IPS-11a (cell line): ENCODE results near the gene CNNM4.

Source experiments
- H3K4me3 ChIP-seq: one replicate; pipeline ENCODE4 v1.5.1; 2013; ENCODE audit warnings: low read depth, low read length, control low read depth

Gene CNNM4

GRCh38 chr2:96828874-96829273 is 68.2 kb downstream of the CNNM4 start:
- H3K4me3 ChIP-seq: no peak overlapping the region

GRCh38 chr2:96830044-96830562 is 69.4 kb downstream of the CNNM4 start:
- H3K4me3 ChIP-seq: no peak overlapping the region

- H3K4me3 ChIP-seq: no peak overlapping the region
These were observed 71.0 kb downstream of the CNNM4 start for GRCh38 chr2:96831679-96832078.

GRCh38 chr2:96832408-96832753 is 71.7 kb downstream of the CNNM4 start:
- H3K4me3 ChIP-seq: no peak overlapping the region

DNA sequence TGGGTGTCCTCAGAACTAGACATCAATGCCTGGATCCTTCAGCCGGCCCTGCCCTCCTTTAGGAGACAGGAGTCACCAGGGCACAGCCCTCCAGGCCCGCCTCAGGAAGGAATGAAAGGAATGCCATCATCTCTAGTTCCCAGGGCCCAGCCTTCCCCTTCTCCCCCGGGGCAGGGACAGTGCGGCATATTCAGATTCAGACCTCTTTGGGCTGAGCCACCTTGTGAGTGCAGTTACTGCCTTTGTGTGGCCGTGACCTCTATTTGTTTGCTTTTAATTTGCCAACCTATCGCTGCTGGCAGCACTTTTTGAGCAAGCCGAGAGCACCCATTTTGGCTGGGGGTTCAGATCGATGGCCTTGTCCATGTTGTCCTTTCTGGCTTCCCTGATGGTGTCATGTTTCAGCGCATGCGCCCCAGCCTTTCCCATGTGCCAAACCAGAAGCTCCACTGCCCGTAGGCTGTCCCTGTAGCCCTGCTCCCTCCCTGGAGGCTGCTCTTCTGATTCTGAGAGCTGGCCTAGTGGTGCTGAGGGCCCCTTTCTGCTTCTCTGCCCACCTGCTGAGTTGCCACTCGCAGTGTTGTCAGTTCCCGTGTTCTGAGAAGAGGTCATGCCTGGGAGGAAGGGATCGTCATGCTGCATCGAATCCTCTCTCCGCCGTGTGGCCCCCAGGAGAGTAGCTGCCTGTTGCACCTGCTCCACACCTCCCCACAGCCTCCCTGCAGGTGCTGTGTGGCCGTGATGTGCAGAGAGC is 72.2 kb downstream of the CNNM4 start:
- H3K4me3 ChIP-seq: peak overlapping the region; percentile 6

DNA sequence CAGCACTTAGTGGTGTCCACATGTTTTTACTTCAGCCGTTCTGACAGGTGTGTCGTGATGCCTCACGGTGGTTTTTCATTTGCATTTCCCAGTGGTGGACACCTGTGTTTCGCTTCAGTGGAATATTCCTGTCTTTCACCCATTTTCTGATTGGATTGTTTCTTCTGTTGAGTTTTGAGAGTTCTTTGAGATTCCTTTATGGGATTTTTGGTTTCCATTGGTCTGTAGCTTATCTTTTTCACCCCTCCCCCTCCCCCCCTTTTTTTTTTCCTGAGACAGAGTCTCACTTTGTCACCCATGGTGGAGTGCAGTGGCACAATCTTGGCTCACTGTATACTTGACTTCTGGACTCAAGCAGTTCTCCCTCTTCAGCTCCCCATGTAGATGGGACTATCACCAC is 75.1 kb downstream of the CNNM4 start:
- no peak overlapping the region for H3K4me3 ChIP-seq

- no peak overlapping the region for H3K4me3 ChIP-seq
These were observed 76.9 kb downstream of the CNNM4 start for GRCh38 chr2:96837575-96837974.

DNA sequence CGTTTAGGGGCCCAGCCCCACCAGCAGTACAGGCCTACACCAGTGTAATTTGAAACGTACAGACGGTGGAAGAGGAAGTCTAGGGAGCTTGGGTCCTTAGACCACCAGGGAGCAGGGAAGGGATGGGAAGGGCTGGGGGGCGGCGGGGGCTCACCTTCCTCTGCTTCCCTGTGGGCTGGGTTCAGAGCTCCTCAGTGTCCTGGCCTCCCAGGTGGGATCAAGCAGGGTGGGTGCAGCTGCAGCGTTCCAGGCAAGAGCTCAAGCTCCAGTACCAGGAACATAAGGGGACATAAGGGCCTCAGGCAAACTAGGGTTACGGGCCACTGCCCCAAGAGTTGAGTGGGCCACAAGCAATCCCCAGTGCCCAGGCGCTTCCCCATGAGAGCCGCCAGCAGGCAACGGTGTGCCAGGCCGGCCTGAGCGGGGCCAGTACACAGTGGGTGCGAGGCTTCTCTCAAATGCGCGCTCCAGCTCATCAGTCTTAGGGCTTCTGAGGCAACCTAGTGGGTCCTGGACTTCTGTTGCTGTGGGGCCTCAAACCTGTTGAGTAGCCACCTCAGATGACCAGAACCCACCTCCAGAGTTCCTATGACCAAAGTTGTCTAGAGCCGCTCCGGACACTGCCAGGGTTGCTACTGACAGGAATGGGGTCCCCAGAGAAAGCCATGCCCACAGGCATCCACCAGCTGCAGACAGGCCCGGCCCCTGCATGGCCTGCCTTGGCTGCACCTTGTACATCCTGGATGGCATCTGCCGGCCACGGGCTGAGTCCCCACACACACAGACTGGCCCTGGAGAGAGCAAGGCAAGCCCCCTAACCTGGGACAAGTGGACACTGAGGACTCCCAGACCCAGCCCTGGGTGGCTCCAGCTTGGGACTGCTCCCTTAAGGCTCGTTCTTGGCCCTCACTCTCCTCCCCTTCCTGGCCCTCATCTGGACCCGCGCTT is 77.9 kb downstream of the CNNM4 start:
- H3K4me3 ChIP-seq: no peak overlapping the region

- no peak overlapping the region for H3K4me3 ChIP-seq
These were observed 78.7 kb downstream of the CNNM4 start for GRCh38 chr2:96839293-96839874.

- H3K4me3 ChIP-seq: no peak overlapping the region
These were observed 79.5 kb downstream of the CNNM4 start for GRCh38 chr2:96839875-96840850.

- no peak overlapping the region for H3K4me3 ChIP-seq
These were observed 81.2 kb downstream of the CNNM4 start for GRCh38 chr2:96841701-96842495.

GRCh38 chr2:96842600-96842999 is 81.9 kb downstream of the CNNM4 start:
- no peak overlapping the region for H3K4me3 ChIP-seq

DNA sequence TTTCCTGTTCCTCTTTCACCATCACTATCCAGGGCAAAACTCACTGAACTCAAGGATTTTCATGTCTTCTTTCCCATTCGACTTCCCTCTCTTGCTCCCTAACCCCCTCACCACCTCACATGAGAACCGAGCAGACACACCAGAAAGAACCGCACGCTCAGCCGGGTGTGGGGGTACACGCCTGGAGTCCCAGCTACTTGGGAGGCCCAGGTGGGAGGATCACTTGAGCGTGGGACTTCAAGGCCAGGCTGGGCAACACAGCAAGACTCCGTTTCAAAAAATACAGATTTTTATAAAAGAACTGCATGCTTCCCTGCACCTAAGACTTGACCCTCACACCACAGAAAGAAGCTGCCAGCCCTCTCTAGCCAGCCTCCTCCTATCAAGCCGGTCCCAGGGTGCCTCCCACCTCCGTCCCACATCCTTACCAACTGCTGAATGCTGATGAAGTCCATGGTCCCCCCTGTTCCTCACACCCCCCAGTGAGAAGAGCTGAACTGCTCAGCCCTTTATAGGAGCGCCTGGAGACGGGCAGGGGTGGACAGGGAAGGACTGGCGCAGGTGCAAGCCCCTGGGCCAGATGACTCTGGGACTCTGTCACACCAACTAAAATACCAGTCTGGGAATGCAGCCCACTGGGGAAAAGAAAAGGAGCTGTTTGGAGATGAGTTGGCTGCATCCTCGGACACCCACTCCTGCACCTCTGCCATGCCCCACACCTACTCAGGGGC is 83.0 kb downstream of the CNNM4 start, which contains the start of gene ANKRD23:
ANKRD23 (minus strand) TSS at position 484 of the 731 bp plus-strand sequence; CDS start at position 455, 29 bp downstream.
- no peak within 1 kb of the TSS for H3K4me3 ChIP-seq

DNA sequence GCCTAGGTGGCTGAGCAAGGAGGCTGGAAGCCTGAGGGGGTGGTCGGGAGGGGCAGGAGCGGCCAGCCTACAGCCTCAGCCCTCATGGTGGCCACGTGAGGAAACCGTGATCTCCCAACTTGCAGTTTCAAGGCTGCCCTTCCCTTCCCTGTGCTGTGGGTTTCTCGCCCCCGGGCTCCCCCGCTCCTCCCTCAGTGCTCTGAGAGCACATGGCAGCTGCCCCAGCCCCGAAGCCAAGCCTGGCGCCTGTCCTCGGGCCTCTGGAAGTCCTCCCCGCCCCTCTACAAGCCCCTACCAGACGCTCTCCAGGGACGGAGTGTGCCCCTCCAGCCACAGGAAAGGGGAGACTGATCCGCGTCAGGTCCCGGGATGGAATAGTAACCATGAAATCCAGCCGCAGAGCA is 83.7 kb downstream of the CNNM4 start:
- H3K4me3 ChIP-seq: no peak overlapping the region

DNA sequence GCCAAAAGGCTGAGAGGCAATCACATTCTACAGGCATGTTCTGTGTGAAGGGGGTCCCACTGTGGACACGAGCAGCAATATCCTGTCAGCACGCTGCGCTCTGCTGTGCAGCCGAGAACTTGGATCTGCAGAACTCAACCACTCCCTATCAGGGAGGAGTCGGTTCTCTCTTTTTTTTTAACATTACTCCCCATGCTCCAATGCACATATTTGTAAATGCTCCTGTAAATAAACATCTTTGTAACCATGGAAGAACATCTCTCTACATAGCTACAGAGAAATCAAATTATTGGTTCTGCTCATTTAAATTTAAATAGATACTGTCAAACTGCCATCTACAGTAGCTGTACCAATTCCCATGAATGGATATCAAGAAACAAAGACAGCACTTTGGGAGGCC is 86.1 kb downstream of the CNNM4 start:
- H3K4me3 ChIP-seq: no peak overlapping the region

- H3K4me3 ChIP-seq: no peak overlapping the region
These were observed 86.9 kb downstream of the CNNM4 start for GRCh38 chr2:96847586-96847985.

GRCh38 chr2:96848264-96848663 is 87.6 kb downstream of the CNNM4 start:
- H3K4me3 ChIP-seq: no peak overlapping the region

DNA sequence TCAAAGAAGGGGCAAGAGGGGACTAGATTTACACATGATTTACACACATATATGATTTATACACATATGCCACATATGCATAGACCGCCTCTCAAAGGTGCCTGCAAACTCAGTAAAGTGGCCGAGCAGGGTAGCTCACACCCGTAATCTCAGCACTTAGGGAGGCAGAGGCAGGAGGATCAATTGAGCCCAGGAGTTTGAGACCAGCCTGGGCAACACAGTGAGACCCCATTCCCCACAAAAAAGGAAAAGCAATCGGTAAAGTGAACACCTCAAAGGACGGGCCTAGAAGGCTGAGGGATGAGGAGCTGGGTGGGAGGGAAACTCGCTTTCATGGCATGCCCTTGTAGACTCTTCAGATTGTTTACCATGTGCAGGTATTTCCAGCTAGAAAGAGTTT is 92.0 kb downstream of the CNNM4 start:
- H3K4me3 ChIP-seq: no peak overlapping the region

DNA sequence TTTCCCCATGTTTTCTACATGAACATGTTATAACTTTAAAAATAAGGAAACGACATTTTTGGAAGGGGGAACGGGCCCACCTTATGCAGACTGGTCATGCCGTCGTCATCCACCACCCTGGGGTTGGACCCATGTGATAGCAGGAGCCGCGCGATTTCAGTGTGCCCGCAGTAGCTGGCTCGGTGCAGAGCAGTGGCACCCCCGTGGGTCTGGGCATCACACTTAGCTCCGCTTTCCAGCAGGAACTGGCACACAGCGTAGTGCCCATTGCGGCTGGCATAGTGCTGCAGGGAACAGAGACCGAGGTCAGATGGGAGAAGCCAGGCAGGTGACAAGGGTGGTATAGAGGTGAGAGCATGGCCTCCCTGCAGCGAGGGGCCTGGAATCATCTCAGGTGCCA is 92.6 kb downstream of the CNNM4 start:
- H3K4me3 ChIP-seq: no peak overlapping the region
